Mesendoderm (in vitro differentiated cells): ENCODE results near the gene MSANTD7.

Source experiments
- DNase-seq: peaks from one replicate; pipeline ENCODE4 v3.0.0; 2013
- H2AK5ac ChIP-seq: 2 replicates; pipeline ENCODE4 v1.6.1; 2013; ENCODE audit warnings: low read length, inconsistent platforms
- H2BK120ac ChIP-seq: 2 replicates; pipeline ENCODE4 v1.6.1; 2013; ENCODE audit warnings: low read depth, mild to moderate bottlenecking, low read length, moderate library complexity, mixed read lengths
- H2BK15ac ChIP-seq: replicated peaks from 2 replicates; pipeline ENCODE4 v1.6.1; 2013; ENCODE audit warnings: low read depth, mild to moderate bottlenecking, moderate library complexity
- H2BK5ac ChIP-seq: 2 replicates; pipeline ENCODE4 v1.6.1; 2013; ENCODE audit warnings: low read length, inconsistent platforms
- H3K18ac ChIP-seq: 2 replicates; pipeline ENCODE4 v1.6.1; 2013; ENCODE audit warnings: mild to moderate bottlenecking, low read length, mixed read lengths
- H3K23ac ChIP-seq: one replicate; pipeline ENCODE4 v1.6.1; 2013; ENCODE audit warnings: low read length
- H3K27ac ChIP-seq: 2 replicates; pipeline ENCODE4 v1.5.1; 2013; ENCODE audit warnings: low read depth, mild to moderate bottlenecking, inconsistent platforms, low read length, moderate library complexity
- H3K27me3 ChIP-seq: 2 replicates; pipeline ENCODE4 v1.6.1; 2013; ENCODE audit warnings: low read length, control low read depth, mild to moderate bottlenecking, inconsistent platforms; ENCODE audit not compliant: insufficient read depth, poor library complexity
- H3K36me3 ChIP-seq: 2 replicates; pipeline ENCODE4 v1.6.1; 2013; ENCODE audit warnings: low read length, inconsistent platforms; ENCODE audit not compliant: control insufficient read depth, insufficient read depth
- H3K4ac ChIP-seq: one replicate; pipeline ENCODE4 v1.6.1; 2013; ENCODE audit warnings: low read depth, mild to moderate bottlenecking, low read length, moderate library complexity
- H3K4me1 ChIP-seq: 2 replicates; pipeline ENCODE4 v1.6.1; 2013; ENCODE audit warnings: low read depth, low read length, inconsistent platforms; ENCODE audit not compliant: control insufficient read depth
- H3K4me2 ChIP-seq: 2 replicates; pipeline ENCODE4 v1.6.1; 2013; ENCODE audit warnings: low read length
- H3K4me3 ChIP-seq: 2 replicates; pipeline ENCODE4 v1.5.1; 2013; ENCODE audit warnings: mild to moderate bottlenecking, low read length
- H3K56ac ChIP-seq: one replicate; pipeline ENCODE4 v1.6.1; 2013; ENCODE audit warnings: low read length
- H3K79me1 ChIP-seq: 2 replicates; pipeline ENCODE4 v1.6.1; 2013; ENCODE audit warnings: low read length, inconsistent platforms
- H3K79me2 ChIP-seq: 2 replicates; pipeline ENCODE4 v1.6.1; 2013; ENCODE audit warnings: mild to moderate bottlenecking, low read length; ENCODE audit not compliant: control insufficient read depth, insufficient read depth
- H3K9ac ChIP-seq: 2 replicates; pipeline ENCODE4 v1.6.1; 2013; ENCODE audit warnings: low read length, inconsistent platforms
- H4K5ac ChIP-seq: one replicate; pipeline ENCODE4 v1.6.1; 2013; ENCODE audit warnings: low read length
- H4K8ac ChIP-seq: one replicate; pipeline ENCODE4 v1.6.1; 2013; ENCODE audit warnings: low read depth, mild to moderate bottlenecking, control low read depth, low read length, moderate library complexity
- WGBS: extraction: QIAGEN DNeasy Blood & Tissue Kit; methylation state at CpG from one replicate; pipeline ENCODE4 v1.1.7; 2013; ENCODE audit warnings: low lambda C conversion rate, missing lambda C conversion rate; ENCODE audit not compliant: insufficient coverage; ENCODE audit errors: extremely low coverage; 5-methylcytosine and 5-hydroxymethylcytosine counted together

MSANTD7 gene

GRCh38 chr10:14879928-14880193, 41.8 kb downstream of the MSANTD7 start:
- Histone ChIP-seq H3K36me3 (no peaks in the 10 kb centered on the region), H2BK15ac (no peak overlapping the region), H2BK5ac (no peak overlapping the region), H3K27me3 (no peaks in the 10 kb centered on the region), H3K4me2 (peak overlapping the region; percentile 55), H2BK120ac (no peak overlapping the region), H3K56ac (peak overlapping the region; percentile 77), H4K5ac (no peak overlapping the region), H3K27ac (no peak overlapping the region), H3K79me2 (peaks cover 45% of the 10 kb centered on the region), H4K8ac (no peak overlapping the region), H3K4me3 (peak overlapping the region; percentile 89), H3K4ac (no peak overlapping the region), H3K23ac (no peak overlapping the region), H2AK5ac (no peak overlapping the region), H3K4me1 (no peaks in the 10 kb centered on the region), H3K79me1 (peaks cover 8% of the 10 kb centered on the region), H3K9ac (peak overlapping the region; percentile 92), H3K18ac (no peak overlapping the region)
- DNase-seq, result no peak
- WGBS, result no CpG with 5 or more reads among the region's 5 CpGs

GRCh38 chr10:14880229-14880628, 42.1 kb downstream of the MSANTD7 start:
- Histone ChIP-seq H2BK15ac (no peak overlapping the region), H3K4me3 (peak overlapping the region; percentile 89), H2AK5ac (no peak overlapping the region), H3K23ac (no peak overlapping the region), H4K5ac (no peak overlapping the region), H4K8ac (no peak overlapping the region), H3K4me1 (no peaks in the 10 kb centered on the region), H3K4me2 (peak overlapping the region; percentile 55), H2BK5ac (no peak overlapping the region), H3K79me1 (peaks cover 10% of the 10 kb centered on the region), H3K4ac (no peak overlapping the region), H3K36me3 (no peaks in the 10 kb centered on the region), H3K27ac (no peak overlapping the region), H3K79me2 (peaks cover 49% of the 10 kb centered on the region), H3K27me3 (no peaks in the 10 kb centered on the region), H3K56ac (peak overlapping the region; percentile 77), H3K18ac (no peak overlapping the region), H2BK120ac (no peak overlapping the region), H3K9ac (peak overlapping the region; percentile 92)
- DNase-seq, result peak; percentile 48
- no CpG with 5 or more reads among the region's 7 CpGs for WGBS

DNA sequence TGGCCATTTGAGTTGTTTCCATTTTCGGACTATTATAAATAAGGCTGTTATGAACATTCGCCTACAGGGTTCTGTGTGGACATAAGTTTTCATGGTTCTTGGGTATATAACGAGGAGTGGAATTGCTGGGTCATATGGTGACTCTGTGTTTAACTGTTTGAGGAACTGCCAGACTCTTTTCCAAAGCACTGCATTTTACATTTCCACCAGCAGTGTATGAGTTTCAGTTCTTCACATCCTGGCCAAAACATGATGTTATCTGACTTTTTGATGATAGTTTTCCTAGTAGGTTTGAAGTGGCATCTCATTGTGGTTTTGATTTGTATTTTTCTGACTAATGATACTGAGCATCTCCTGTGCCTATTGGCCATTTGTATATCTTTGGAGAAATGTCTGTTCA, 46.0 kb downstream of the MSANTD7 start:
- Histone ChIP-seq H3K36me3 (peaks cover 4% of the 10 kb centered on the region), H2AK5ac (no peak overlapping the region), H4K8ac (no peak overlapping the region)

More for the DNA sequence above, 46.0 kb downstream of the MSANTD7 start:
- Histone ChIP-seq H3K9ac (no peak overlapping the region), H3K79me1 (peaks cover 27% of the 10 kb centered on the region), H3K4me2 (no peak overlapping the region), H2BK120ac (no peak overlapping the region), H3K4me3 (no peak overlapping the region), H3K23ac (no peak overlapping the region), H3K27ac (no peak overlapping the region), H3K4me1 (no peaks in the 10 kb centered on the region), H3K56ac (no peak overlapping the region), H3K18ac (no peak overlapping the region), H3K4ac (no peak overlapping the region), H2BK15ac (no peak overlapping the region), H3K27me3 (no peaks in the 10 kb centered on the region), H4K5ac (no peak overlapping the region), H2BK5ac (no peak overlapping the region), H3K79me2 (peaks cover 76% of the 10 kb centered on the region)
- DNase-seq, result no peak
- WGBS, result no CpG with 5 or more reads among the region's 3 CpGs
